ENCODE data around the gene OCA2. TPM values are rescaled to one million over a fixed set of nuclear protein-coding genes. Genes with fewer than 3 reads are reported as not detected.
A peak's percentile ranks its signal among the peaks of the same experiment; 100 is the strongest.

OCA2 gene
- total RNA-seq, 1 experiment from 2014 or later = 0.21 TPM

- peak; percentile 42 for DNase-seq
- Histone ChIP-seq H3K36me3 (replicated peaks; ENCODE audit: control insufficient read depth, insufficient read depth, low read length) (no peaks in the 10 kb centered on the region), H3K27me3 (ENCODE audit: control insufficient read depth, insufficient read depth, low read length) (peaks cover 62% of the 10 kb centered on the region), H3K4me3 (ENCODE audit: insufficient read depth, low read depth, low read length) (no peak overlapping the region)
Measured at GRCh38 chr15:28101983-28102441, 2.9 kb upstream of the OCA2 start.

- no peak overlapping the region for H3K4me3 ChIP-seq (ENCODE audit: insufficient read depth, low read depth, low read length)
- H3K36me3 ChIP-seq (replicated peaks; ENCODE audit: control insufficient read depth, insufficient read depth, low read length) = no peaks in the 10 kb centered on the region
- peak; percentile 35 for DNase-seq
- H3K27me3 ChIP-seq (ENCODE audit: control insufficient read depth, insufficient read depth, low read length) = peaks cover 62% of the 10 kb centered on the region
Measured at GRCh38 chr15:28101201-28101600, 2.1 kb upstream of the OCA2 start.

DNA sequence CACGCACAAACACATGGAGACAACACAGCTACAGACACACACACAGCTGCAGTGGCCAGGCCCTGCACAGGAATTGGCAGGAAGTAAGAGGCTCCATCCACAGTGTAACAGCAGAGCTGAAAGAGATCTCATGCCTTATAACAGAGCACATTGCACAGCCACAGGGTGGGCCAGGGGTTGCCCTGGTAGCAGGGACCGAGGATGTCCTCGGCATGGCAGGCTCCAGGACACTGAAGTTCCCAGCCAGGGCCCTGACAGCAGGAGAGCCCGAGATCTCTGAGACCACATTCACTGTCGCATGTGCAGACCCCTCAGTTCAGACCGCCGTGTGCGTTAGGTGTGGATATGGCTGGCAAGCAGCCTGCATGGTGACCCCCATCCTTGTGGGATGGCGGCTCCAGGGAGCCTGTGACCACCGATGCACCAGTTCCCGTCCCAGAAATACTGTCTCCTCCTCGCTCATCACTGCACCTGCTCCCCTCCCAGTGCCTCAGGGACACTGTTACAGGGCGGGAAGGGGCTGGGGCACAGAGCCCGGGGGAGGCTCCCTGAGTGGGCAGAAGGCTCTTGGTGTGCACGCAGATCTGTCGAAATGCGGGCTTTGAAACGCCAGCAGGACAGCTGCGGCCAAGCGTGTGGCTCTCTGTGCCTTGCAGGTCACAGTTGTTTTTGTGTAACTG, 1.5 kb upstream of the OCA2 start:
- H3K36me3 ChIP-seq (replicated peaks; ENCODE audit: control insufficient read depth, insufficient read depth, low read length) = no peaks in the 10 kb centered on the region
- peak; percentile 41 for DNase-seq
- H3K27me3 ChIP-seq (ENCODE audit: control insufficient read depth, insufficient read depth, low read length) = peaks cover 62% of the 10 kb centered on the region
- no peak overlapping the region for H3K4me3 ChIP-seq (ENCODE audit: insufficient read depth, low read depth, low read length)

DNA sequence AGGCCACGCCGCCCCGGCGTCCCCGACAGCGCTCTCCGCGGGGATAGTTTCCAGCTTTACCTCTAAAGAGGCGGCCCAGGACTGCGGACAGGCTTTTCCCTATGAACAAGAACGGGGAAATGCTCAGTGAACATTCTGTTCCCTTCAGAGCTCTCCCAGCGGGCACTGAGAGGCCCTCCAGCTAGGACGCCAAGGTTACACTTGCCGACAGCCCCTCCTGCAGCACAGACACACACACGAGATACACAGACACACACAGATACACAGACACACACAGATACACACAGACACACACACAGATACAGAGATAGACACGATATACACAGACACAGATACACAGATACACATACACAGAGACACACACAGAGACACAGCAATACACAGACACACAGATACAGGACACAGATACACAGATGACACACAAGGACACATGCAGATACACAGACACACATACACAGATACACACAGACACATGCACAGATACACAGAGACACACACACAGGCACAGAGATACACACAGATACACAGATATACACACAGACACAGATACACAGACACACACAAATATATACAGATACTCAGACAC, 533 bp upstream of the OCA2 start:
- H3K27me3 ChIP-seq (ENCODE audit: control insufficient read depth, insufficient read depth, low read length) = peaks cover 72% of the 10 kb centered on the region
- no peak for DNase-seq
- no peaks in the 10 kb centered on the region for H3K36me3 ChIP-seq (replicated peaks; ENCODE audit: control insufficient read depth, insufficient read depth, low read length)
- peak overlapping the region; percentile 42 for H3K4me3 ChIP-seq (ENCODE audit: insufficient read depth, low read depth, low read length)

DNA sequence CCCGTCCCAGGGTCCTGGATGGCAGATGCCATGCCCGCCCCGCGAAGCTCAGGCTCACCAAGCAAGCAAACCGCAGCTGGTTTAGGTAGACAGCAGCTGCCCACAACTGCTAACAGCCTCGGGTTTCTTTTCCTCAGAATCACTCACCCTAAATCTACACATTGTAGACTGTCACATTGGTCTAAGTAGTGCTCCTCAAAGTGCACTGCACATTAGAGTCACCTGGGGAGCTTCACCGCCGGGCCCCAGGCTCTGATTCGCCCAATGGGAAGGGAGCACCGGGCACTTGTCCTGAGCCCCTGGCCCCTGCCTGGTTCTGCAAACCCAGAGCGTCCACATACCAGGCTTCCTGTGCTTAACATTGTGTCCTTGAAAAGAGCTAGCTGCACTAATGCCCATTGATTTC, 752 bp downstream of the OCA2 start:
- Histone ChIP-seq H3K27me3 (ENCODE audit: control insufficient read depth, insufficient read depth, low read length) (peaks cover 84% of the 10 kb centered on the region), H3K4me3 (ENCODE audit: insufficient read depth, low read depth, low read length) (no peak overlapping the region), H3K36me3 (replicated peaks; ENCODE audit: control insufficient read depth, insufficient read depth, low read length) (no peaks in the 10 kb centered on the region)
- no peak for DNase-seq

DNA sequence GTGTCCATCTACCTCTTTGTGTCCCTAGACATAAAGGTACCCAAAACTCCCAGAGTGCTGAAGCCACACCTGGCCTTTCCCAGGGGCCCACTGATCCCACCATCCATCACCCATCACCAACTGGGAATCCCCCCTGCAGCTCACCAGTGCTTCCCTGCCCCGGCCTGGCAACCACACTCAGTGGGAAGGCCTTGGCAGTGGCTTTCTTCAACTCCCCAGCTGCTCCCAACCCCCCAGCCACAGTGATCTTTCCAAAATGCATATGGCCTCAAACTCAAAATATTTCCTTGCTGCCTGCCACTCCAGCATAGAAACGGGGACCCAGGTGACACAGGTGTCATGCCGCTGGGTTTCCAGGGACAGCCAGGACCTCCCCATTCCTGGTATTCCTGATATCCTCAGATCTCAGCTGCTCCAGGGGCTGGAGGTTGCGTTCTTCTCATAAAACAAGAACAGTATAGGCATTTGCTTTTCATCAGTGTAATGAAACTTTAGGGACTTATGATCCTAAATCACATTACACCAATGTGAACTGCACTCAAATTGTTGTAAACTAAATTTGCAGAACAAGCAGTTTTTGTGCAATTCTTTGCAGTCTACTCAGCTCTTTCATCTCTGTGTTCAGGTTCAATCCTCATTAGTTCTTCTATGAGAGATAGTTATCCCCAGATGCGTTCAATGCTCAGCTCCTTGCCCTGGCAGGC, 1.3 kb downstream of the OCA2 start:
- H3K4me3 ChIP-seq (ENCODE audit: insufficient read depth, low read depth, low read length) = no peak overlapping the region
- H3K27me3 ChIP-seq (ENCODE audit: control insufficient read depth, insufficient read depth, low read length) = peaks cover 87% of the 10 kb centered on the region
- H3K36me3 ChIP-seq (replicated peaks; ENCODE audit: control insufficient read depth, insufficient read depth, low read length) = no peaks in the 10 kb centered on the region
- DNase-seq = peak; percentile 27

- peak; percentile 82 for DNase-seq
- Histone ChIP-seq H3K27me3 (ENCODE audit: control insufficient read depth, insufficient read depth, low read length) (peaks cover 81% of the 10 kb centered on the region), H3K4me3 (ENCODE audit: insufficient read depth, low read depth, low read length) (peak overlapping the region; percentile 42), H3K36me3 (replicated peaks; ENCODE audit: control insufficient read depth, insufficient read depth, low read length) (no peaks in the 10 kb centered on the region)
Measured at GRCh38 chr15:28096670-28097431, 2.3 kb downstream of the OCA2 start.

DNA sequence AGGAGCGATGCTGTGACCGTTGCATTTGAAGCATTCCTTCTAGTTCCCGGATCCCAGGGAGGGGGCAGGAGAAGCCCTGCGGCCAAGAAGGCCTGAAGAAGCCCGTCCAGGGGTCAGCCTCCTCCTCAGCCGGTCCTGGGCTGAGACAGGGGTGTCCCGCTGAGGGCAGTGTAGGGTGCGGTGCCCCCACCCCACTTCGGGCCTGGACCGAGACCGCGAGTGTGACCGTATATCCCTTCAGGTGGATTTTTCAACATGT, 2.8 kb downstream of the OCA2 start:
- no peak for DNase-seq
- H3K36me3 ChIP-seq (replicated peaks; ENCODE audit: control insufficient read depth, insufficient read depth, low read length) = no peaks in the 10 kb centered on the region
- H3K27me3 ChIP-seq (ENCODE audit: control insufficient read depth, insufficient read depth, low read length) = peaks cover 77% of the 10 kb centered on the region
- H3K4me3 ChIP-seq (ENCODE audit: insufficient read depth, low read depth, low read length) = peak overlapping the region; percentile 42

DNA sequence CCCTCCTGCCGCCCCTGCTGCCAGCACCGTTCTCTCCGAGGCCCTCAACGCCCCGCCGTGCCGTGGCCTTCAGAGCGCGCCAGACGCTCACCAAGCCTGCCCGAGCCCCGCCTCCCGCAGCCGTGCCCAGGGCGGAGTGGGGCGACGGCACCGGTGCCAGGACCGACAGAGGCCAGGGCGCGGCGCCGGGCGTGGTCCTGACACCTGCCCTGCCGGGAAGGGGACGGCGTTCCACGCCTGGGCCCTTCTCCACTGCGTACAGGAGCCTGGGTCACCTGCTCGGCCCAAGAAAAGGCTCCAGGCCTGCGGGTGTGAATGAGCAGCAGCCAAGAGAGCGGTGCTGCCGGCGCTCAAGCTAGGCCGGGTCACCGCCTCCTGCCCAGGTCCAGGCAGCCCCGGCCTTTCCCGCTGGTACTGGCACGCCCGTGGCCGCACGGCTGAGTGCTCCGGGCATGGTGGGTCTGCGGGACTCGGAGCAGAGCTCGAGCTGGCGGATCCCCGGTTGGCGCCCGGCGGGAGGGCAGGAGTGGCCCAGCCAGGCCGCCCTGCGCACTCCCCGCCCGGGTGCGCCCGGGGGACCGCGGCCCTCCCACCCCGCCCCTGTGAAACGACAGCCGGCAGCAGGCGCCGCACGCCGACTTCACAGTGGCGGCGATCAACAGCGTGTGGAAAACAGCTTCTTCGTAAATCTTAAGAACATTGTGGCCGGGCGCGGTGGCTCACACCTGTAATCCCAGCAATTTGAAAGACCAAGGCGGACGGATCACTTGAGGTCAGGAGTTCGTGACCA, 4.2 kb downstream of the OCA2 start:
- Histone ChIP-seq H3K4me3 (ENCODE audit: insufficient read depth, low read depth, low read length) (peak overlapping the region; percentile 28), H3K36me3 (replicated peaks; ENCODE audit: control insufficient read depth, insufficient read depth, low read length) (no peaks in the 10 kb centered on the region), H3K27me3 (ENCODE audit: control insufficient read depth, insufficient read depth, low read length) (peaks cover 66% of the 10 kb centered on the region)
- DNase-seq = peak; percentile 82

DNA sequence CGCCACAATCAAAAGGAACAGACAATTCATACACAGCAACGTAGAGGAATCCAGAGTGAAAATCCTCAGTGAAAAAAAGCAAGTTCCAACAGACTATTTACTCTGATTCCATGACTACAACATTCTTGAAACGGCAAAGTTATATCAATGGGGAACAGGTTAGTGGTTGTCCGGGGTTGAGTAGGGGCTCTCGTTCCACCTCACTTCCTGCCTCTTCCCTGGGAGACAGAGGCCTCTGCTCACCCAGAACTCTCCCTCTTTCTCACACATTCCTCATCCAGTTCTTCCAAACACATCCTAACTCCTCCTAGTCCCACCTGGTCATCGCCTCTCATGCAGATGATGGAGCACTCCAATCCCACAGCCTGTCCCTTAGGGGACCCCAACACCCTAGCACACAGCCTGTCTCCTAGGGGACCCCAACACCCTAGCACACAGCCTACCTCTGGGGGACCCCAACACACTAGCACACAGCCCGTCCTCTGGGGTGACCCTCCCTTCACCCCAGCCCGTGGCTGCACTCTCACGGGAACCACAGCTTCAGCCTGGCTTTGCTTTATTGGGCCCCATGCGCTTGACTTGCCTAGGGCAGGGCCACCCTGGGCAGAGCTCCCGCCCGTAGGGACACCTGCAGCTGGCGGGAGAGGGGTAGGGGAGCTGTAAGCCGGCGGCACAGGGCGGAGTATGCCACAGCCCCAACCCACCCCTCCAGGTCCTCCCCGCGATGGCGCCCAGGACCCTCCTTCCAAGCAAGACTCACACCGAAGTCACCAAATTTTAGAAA, 5.2 kb downstream of the OCA2 start:
- peaks cover 58% of the 10 kb centered on the region for H3K27me3 ChIP-seq (ENCODE audit: control insufficient read depth, insufficient read depth, low read length)
- H3K4me3 ChIP-seq (ENCODE audit: insufficient read depth, low read depth, low read length) = no peak overlapping the region; the same call in 1 of the 2 replicates
- H3K36me3 ChIP-seq (replicated peaks; ENCODE audit: control insufficient read depth, insufficient read depth, low read length) = no peaks in the 10 kb centered on the region
- peak; percentile 72 for DNase-seq

GRCh38 chr15:28091313-28091712, 7.8 kb downstream of the OCA2 start:
- Histone ChIP-seq H3K36me3 (replicated peaks; ENCODE audit: control insufficient read depth, insufficient read depth, low read length) (no peaks in the 10 kb centered on the region), H3K4me3 (ENCODE audit: insufficient read depth, low read depth, low read length) (no peak overlapping the region), H3K27me3 (ENCODE audit: control insufficient read depth, insufficient read depth, low read length) (peaks cover 32% of the 10 kb centered on the region)
- no peak for DNase-seq

GRCh38 chr15:28086175-28086703, 12.9 kb downstream of the OCA2 start:
- DNase-seq = peak; percentile 82
- no peak overlapping the region for H3K4me3 ChIP-seq (ENCODE audit: insufficient read depth, low read depth, low read length)
- no peaks in the 10 kb centered on the region for H3K36me3 ChIP-seq (replicated peaks; ENCODE audit: control insufficient read depth, insufficient read depth, low read length)
- no peaks in the 10 kb centered on the region for H3K27me3 ChIP-seq (ENCODE audit: control insufficient read depth, insufficient read depth, low read length)

GRCh38 chr15:28085489-28086174, 13.5 kb downstream of the OCA2 start:
- Histone ChIP-seq H3K4me3 (ENCODE audit: insufficient read depth, low read depth, low read length) (no peak overlapping the region), H3K36me3 (replicated peaks; ENCODE audit: control insufficient read depth, insufficient read depth, low read length) (no peaks in the 10 kb centered on the region), H3K27me3 (ENCODE audit: control insufficient read depth, insufficient read depth, low read length) (no peaks in the 10 kb centered on the region)
- no peak for DNase-seq
